Uterus (tissue), 4 donors: ENCODE results near the gene MCAT. TPM values are rescaled to one million over a fixed set of nuclear protein-coding genes. Genes with fewer than 3 reads are reported as not detected.

Experiments used
- DNase-seq, 2 donors: peaks; one replicate each; pipeline ENCODE4 v3.0.0-alpha.2; 2019 to 2020
- H3K27ac ChIP-seq, 2 donors: fragments of 200-600 bp; sonication (generic); 1 replicate in 1 of 2; 2 replicates in 1 of 2; pipeline ENCODE4 v1.5.1; 2016 to 2018
- H3K27me3 ChIP-seq, 2 donors: fragments of 200-600 bp; sonication (generic); one replicate each; pipeline ENCODE4 v1.5.1; 2018 to 2019; ENCODE audit warnings: control low read depth in 1 of 2
- H3K36me3 ChIP-seq, 2 donors: fragments of 200-600 bp; sonication (generic); one replicate each; pipeline ENCODE4 v1.5.1; 2019; ENCODE audit warnings: control low read depth in 1 of 2
- H3K4me1 ChIP-seq, 2 donors: fragments of 200-600 bp; sonication (generic); one replicate each; pipeline ENCODE4 v1.5.1; 2018 to 2019; ENCODE audit warnings: control low read depth in 1 of 2
- H3K4me3 ChIP-seq, 2 donors: fragments of 200-600 bp; sonication (generic); 1 replicate in 1 of 2; 2 replicates in 1 of 2; pipeline ENCODE4 v1.5.1; 2018 to 2019; ENCODE audit warnings: mild to moderate bottlenecking in 1 of 2
- H3K9me3 ChIP-seq, 2 donors: fragments of 200-600 bp; sonication (generic); one replicate each; pipeline ENCODE4 v1.5.1; 2019; ENCODE audit warnings: control low read depth in 1 of 2
- CTCF ChIP-seq, 4 experiments: fragments of 200-600 bp in 2 of 4; fragments of 450-650 bp in 2 of 4; sonication (generic) in 2 of 4; IDR thresholded peaks; one replicate each; pipeline ENCODE4 v1.5.1; 2016 to 2019; ENCODE audit warnings: antibody characterized with exemption in 4 of 4, mild to moderate bottlenecking in 2 of 4, moderate library complexity in 1 of 4
- POLR2A ChIP-seq, 2 donors: fragments of 450-650 bp; IDR thresholded peaks; one replicate each; pipeline ENCODE4 v1.6.1; 2016; ENCODE audit warnings: antibody characterized with exemption in 2 of 2, mild to moderate bottlenecking in 1 of 2, moderate library complexity in 1 of 2
- intact Hi-C: fragments of 100-400 bp; cut with DNase I; formaldehyde crosslinking; loops from one replicate; pipeline ENCODE4 v1.15.1; 2023; ENCODE audit warnings: low total_unique reads
- total RNA-seq, 4 donors: library from RNA; depleted of rRNA in 3 of 4; stranded (reverse); fragments of >200 nt in 3 of 4; gene quantifications; one replicate each; pipeline versions ENCODE4 v1.1.0 to v1.2.4, GENCODE V29; 2014 to 2023
- donor health status: DM: yes; HTN: yes; CAD: no.

Gene MCAT
- total RNA-seq, 4 donors from 2014 or later = 7.6 to 102 (median 17.6) TPM

GRCh38 chr22:43182118-43182517, 38.9 kb upstream of the MCAT start:
- no peaks in the 10 kb centered on the region for H3K36me3 ChIP-seq
- no peak overlapping the region for H3K4me3 ChIP-seq
- intact Hi-C loops = no loop called here
- no peaks in the 10 kb centered on the region for H3K9me3 ChIP-seq
- H3K4me1 ChIP-seq = peaks cover 0 to 9% of the 10 kb centered on the region in 2 donors
- H3K27me3 ChIP-seq = no peaks in the 10 kb centered on the region
- H3K27ac ChIP-seq = no peak overlapping the region
- TF ChIP-seq POLR2A (IDR thresholded peaks at IDR 0.05) = no peak
- TF ChIP-seq CTCF (IDR thresholded peaks at IDR 0.05) = no peak
- no peak for DNase-seq

DNA sequence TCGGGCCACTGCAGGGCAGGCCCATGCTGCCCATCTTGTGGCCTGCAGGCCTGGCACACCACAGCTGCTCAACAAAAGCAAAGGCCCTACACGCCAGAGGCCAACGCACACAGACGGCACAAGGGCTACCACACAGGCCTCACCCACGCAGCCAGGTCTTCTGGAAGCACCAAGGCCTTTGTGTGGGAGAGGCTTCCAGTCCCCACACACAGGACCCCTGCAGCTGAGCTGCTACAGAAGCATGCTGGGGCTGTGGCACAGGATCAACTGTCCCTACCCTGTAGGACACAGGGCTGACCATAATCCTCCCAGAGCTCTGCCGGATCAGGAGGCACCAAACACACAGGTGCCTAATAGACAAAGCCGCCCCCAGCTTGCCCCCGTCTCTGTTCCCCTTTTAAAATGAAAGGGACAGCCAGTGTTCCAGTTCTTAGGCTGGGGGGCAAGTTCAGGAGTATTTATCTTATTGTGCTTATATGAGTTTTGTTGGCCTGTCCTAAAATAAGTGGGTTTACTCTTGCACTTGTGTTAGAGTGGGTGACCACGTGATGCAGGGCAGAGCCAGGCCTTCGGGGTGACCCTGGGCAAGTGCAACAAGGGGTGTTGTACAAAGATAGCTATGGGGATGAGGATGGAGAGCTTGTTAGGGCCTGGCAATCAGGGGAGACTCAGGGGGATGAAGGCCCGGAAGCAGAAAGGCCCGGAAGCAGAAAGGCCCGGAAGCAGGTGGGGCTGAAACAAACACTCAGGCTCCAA, 38.3 kb upstream of the MCAT start:
- Histone ChIP-seq H3K9me3 (no peaks in the 10 kb centered on the region), H3K4me1 (peaks cover 0 to 9% of the 10 kb centered on the region in 2 donors), H3K36me3 (no peaks in the 10 kb centered on the region), H3K27ac (no peak overlapping the region), H3K4me3 (no peak overlapping the region), H3K27me3 (no peaks in the 10 kb centered on the region)
- intact Hi-C loops = no loop called here
- no peak for DNase-seq
- TF ChIP-seq CTCF (IDR thresholded peaks at IDR 0.05) = no peak
- TF ChIP-seq POLR2A (IDR thresholded peaks at IDR 0.05) = no peak

DNA sequence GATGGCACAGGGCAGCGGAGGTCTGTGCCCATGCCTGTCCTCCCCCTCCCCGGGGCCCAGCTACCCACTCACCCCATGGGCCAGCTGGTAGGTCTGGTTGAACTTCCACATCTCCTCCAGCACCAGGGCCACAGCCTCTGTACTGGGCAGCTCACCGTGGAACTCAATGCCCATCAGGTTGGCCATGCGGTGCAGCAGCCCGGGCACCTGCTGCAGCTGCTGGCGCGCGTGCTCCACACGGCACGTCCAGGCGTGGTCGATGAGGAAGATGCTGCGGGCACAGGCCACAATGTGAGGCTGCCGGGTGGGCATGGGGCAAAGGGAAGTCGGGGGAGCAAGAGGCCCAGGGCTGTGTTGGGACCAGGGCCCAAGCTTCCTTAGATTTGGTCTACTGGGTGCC, 37.5 kb upstream of the MCAT start:
- no peak for DNase-seq
- Histone ChIP-seq H3K9me3 (no peaks in the 10 kb centered on the region), H3K27me3 (no peaks in the 10 kb centered on the region), H3K36me3 (no peaks in the 10 kb centered on the region), H3K4me3 (no peak overlapping the region), H3K27ac (no peak overlapping the region), H3K4me1 (peaks cover 0 to 3% of the 10 kb centered on the region in 2 donors)
- intact Hi-C loops = no loop called here
- TF ChIP-seq CTCF (IDR thresholded peaks at IDR 0.05) (no peak), POLR2A (IDR thresholded peaks at IDR 0.05) (no peak)

GRCh38 chr22:43179911-43180195, 36.7 kb upstream of the MCAT start:
- Histone ChIP-seq H3K27ac (no peak overlapping the region), H3K4me3 (no peak overlapping the region), H3K27me3 (no peaks in the 10 kb centered on the region), H3K36me3 (no peaks in the 10 kb centered on the region), H3K9me3 (no peaks in the 10 kb centered on the region), H3K4me1 (no peaks in the 10 kb centered on the region)
- TF ChIP-seq POLR2A (IDR thresholded peaks at IDR 0.05) = no peak
- no peak for DNase-seq
- intact Hi-C loops = no loop called here

DNA sequence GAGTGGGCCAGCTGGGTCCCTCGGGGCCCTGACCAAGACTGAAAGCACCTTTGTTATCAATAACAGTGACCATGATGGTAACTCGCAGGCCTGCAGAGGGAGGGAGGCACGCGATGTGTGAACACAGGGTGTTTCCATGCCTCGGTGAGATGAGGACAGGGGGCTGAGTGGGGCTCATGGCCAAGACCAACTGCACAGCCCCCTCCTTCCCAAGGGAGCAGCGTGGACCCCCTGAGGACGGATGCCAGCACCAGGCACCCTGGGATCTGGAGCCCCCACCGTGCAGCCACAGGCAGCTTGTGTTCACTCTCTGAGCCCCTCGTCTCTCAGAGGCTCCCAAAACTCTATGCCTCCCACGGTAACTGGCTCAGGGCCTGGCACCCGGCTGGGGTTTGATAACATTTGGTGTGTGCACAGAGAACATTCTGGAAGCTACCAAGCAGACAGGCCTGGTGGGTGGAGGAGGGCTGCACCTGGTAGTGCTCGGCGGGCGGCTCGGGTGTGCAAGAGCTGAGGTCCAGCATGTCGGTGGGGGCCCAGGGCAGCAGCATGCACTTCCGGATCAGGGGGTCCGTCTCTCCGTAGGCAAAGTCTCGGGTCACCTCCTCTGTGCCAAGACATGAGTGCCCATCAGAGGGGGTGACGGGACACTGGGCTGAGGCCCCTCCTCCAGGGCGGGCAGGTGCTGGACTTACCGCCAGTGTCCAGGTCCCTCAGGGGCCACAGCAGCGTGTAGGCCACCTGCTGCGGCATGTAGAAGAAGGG, 36.1 kb upstream of the MCAT start:
- Histone ChIP-seq H3K4me3 (no peak overlapping the region), H3K27ac (no peak overlapping the region), H3K4me1 (no peaks in the 10 kb centered on the region), H3K36me3 (no peaks in the 10 kb centered on the region), H3K27me3 (no peaks in the 10 kb centered on the region), H3K9me3 (no peaks in the 10 kb centered on the region)
- no peak for DNase-seq
- intact Hi-C loops = no loop called here
- TF ChIP-seq CTCF (IDR thresholded peaks at IDR 0.05) = no peak
- no peak for TF ChIP-seq POLR2A (IDR thresholded peaks at IDR 0.05)
